H9 (cell line): Measurements from ENCODE around the gene TRIM75. TPM values are rescaled to one million over a fixed set of nuclear protein-coding genes. Genes with fewer than 3 reads are reported as not detected.
"Not testable (repeated sequence)": the region's sequence is repeated elsewhere in the genome, so short reads cannot be mapped to it uniquely, and the experiment has no call there.

Experiments used
- DNase-seq: peaks from one replicate; pipeline ENCODE4 v3.0.0-alpha.2; 2017
- H2AFZ ChIP-seq: one replicate; pipeline ENCODE4 v1.6.1; 2013; ENCODE audit warnings: mild to moderate bottlenecking, low read length, control low read depth, moderate library complexity
- H2AK5ac ChIP-seq: 2 replicates; pipeline ENCODE4 v1.6.1; 2013; ENCODE audit warnings: low read length, control low read depth, mixed read lengths; ENCODE audit not compliant: insufficient read length
- H2BK120ac ChIP-seq: one replicate; pipeline ENCODE4 v1.6.1; 2013; ENCODE audit warnings: low read depth, mild to moderate bottlenecking, low read length, control low read depth, inconsistent platforms; ENCODE audit not compliant: poor library complexity, severe bottlenecking
- H2BK12ac ChIP-seq: 2 replicates; pipeline ENCODE4 v1.6.1; 2013; ENCODE audit warnings: low read length, control low read depth, mixed read lengths, low read depth; ENCODE audit not compliant: insufficient read length
- H2BK15ac ChIP-seq: 2 replicates; pipeline ENCODE4 v1.6.1; 2013; ENCODE audit warnings: low read depth, low read length, control low read depth
- H2BK20ac ChIP-seq: one replicate; pipeline ENCODE4 v1.6.1; 2013; ENCODE audit warnings: low read depth, mild to moderate bottlenecking, low read length, control low read depth, inconsistent platforms; ENCODE audit not compliant: poor library complexity, severe bottlenecking
- H2BK5ac ChIP-seq: 2 replicates; pipeline ENCODE4 v1.6.1; 2013; ENCODE audit warnings: low read length, control low read depth, mixed read lengths; ENCODE audit not compliant: insufficient read length
- H3K14ac ChIP-seq: 2 replicates; pipeline ENCODE4 v1.6.1; 2013; ENCODE audit warnings: low read length, control low read depth; ENCODE audit not compliant: insufficient read depth
- H3K18ac ChIP-seq: 2 replicates; pipeline ENCODE4 v1.6.1; 2013; ENCODE audit warnings: low read depth, mild to moderate bottlenecking, mixed read lengths, low read length, control low read depth; ENCODE audit not compliant: insufficient read length
- H3K23ac ChIP-seq: 2 replicates; pipeline ENCODE4 v1.6.1; 2013; ENCODE audit warnings: low read length, control low read depth, mixed read lengths, low read depth; ENCODE audit not compliant: insufficient read length
- H3K23me2 ChIP-seq: 2 replicates; pipeline ENCODE4 v1.6.1; 2013; ENCODE audit warnings: low read depth, mild to moderate bottlenecking, mixed read lengths, low read length, control low read depth; ENCODE audit not compliant: insufficient read length, poor library complexity, severe bottlenecking
- H3K27ac ChIP-seq: 2 replicates; pipeline ENCODE4 v1.5.1; 2013; ENCODE audit warnings: low read length, control low read depth, mixed read lengths, low read depth; ENCODE audit not compliant: insufficient read length
- H3K27me3 ChIP-seq: 2 replicates; pipeline ENCODE4 v1.6.1; 2013; ENCODE audit warnings: low read length, control low read depth, inconsistent platforms; ENCODE audit not compliant: insufficient read depth
- H3K4ac ChIP-seq: 2 replicates; pipeline ENCODE4 v1.6.1; 2013; ENCODE audit warnings: low read depth, mild to moderate bottlenecking, control low read depth, inconsistent platforms, low read length, moderate library complexity
- H3K4me1 ChIP-seq: 2 replicates; pipeline ENCODE4 v1.6.1; 2013; ENCODE audit warnings: low read length, control low read depth, inconsistent platforms; ENCODE audit not compliant: insufficient read depth
- H3K4me2 ChIP-seq: 2 replicates; pipeline ENCODE4 v1.6.1; 2013; ENCODE audit warnings: low read length, control low read depth, mixed read lengths; ENCODE audit not compliant: insufficient read length, insufficient read depth
- H3K56ac ChIP-seq: 2 replicates; pipeline ENCODE4 v1.6.1; 2013; ENCODE audit warnings: low read depth, mild to moderate bottlenecking, mixed read lengths, low read length, control low read depth; ENCODE audit not compliant: insufficient read length
- H3K79me1 ChIP-seq: 2 replicates; pipeline ENCODE4 v1.6.1; 2013; ENCODE audit warnings: low read depth, mild to moderate bottlenecking, moderate library complexity, low read length, control low read depth, inconsistent platforms; ENCODE audit not compliant: insufficient read depth, poor library complexity, severe bottlenecking
- H3K79me2 ChIP-seq: 2 replicates; pipeline ENCODE4 v1.6.1; 2013; ENCODE audit warnings: low read length, control low read depth, inconsistent platforms; ENCODE audit not compliant: insufficient read depth
- H3K9ac ChIP-seq: 2 replicates; pipeline ENCODE4 v1.6.1; 2013; ENCODE audit warnings: low read length, control low read depth, mixed read lengths; ENCODE audit not compliant: insufficient read length; ENCODE audit errors: extremely low read depth
- H3K9me3 ChIP-seq: one replicate; pipeline ENCODE4 v1.6.1; 2013; ENCODE audit warnings: low read depth, low read length, inconsistent platforms; ENCODE audit not compliant: control insufficient read depth
- H3T11ph ChIP-seq: one replicate; pipeline ENCODE4 v1.6.1; 2013; ENCODE audit warnings: mild to moderate bottlenecking, low read length, control low read depth, inconsistent platforms
- H4K20me1 ChIP-seq: one replicate; pipeline ENCODE4 v1.6.1; 2013; ENCODE audit not compliant: control insufficient read depth, insufficient read length, insufficient read depth
- H4K5ac ChIP-seq: 2 replicates; pipeline ENCODE4 v1.6.1; 2013; ENCODE audit warnings: low read depth, mild to moderate bottlenecking, mixed read lengths, low read length, control low read depth; ENCODE audit not compliant: insufficient read length
- H4K8ac ChIP-seq: replicated peaks from 2 replicates; pipeline ENCODE4 v1.6.1; 2013; ENCODE audit warnings: low read length, control low read depth, mixed read lengths, low read depth; ENCODE audit not compliant: insufficient read length
- H4K91ac ChIP-seq: 2 replicates; pipeline ENCODE4 v1.6.1; 2013; ENCODE audit warnings: low read depth, mild to moderate bottlenecking, moderate library complexity, mixed read lengths, low read length, control low read depth; ENCODE audit not compliant: insufficient read length
- H3K27ac Mint-ChIP-seq, 3 experiments: 2 replicates in 2 of 3; 3 replicates in 1 of 3; pipeline ENCODE4 v1.8.0; 2020 to 2021; ENCODE audit warnings: mixed read lengths in 3 of 3, mild to moderate bottlenecking in 1 of 3, moderate library complexity in 1 of 3
- H3K27me3 Mint-ChIP-seq: 2 replicates; pipeline ENCODE4 v1.8.0; 2021; ENCODE audit warnings: low read depth, mild to moderate bottlenecking, moderate library complexity, mixed read lengths
- H3K36me3 Mint-ChIP-seq, 3 experiments: 2 replicates in 2 of 3; 3 replicates in 1 of 3; pipeline ENCODE4 v1.8.0; 2020 to 2021; ENCODE audit warnings: low read depth in 3 of 3, mixed read lengths in 3 of 3; ENCODE audit not compliant: insufficient read depth in 1 of 3
- H3K4me1 Mint-ChIP-seq, 2 experiments: 2 replicates each; pipeline ENCODE4 v1.8.0; 2020; ENCODE audit warnings: mixed read lengths in 2 of 2
- H3K4me3 Mint-ChIP-seq, 2 experiments: 2 replicates in 1 of 2; 3 replicates in 1 of 2; pipeline ENCODE4 v1.8.0; 2020 to 2021; ENCODE audit warnings: mild to moderate bottlenecking in 2 of 2, mixed read lengths in 2 of 2, moderate library complexity in 1 of 2
- H3K9me3 Mint-ChIP-seq, 2 experiments: 2 replicates in 1 of 2; 3 replicates in 1 of 2; pipeline ENCODE4 v1.8.0; 2020; ENCODE audit warnings: mild to moderate bottlenecking in 2 of 2, mixed read lengths in 2 of 2, moderate library complexity in 1 of 2
- WGBS: extraction: QIAGEN DNeasy Blood & Tissue Kit; methylation state at CpG from one replicate; pipeline ENCODE4 v1.1.7; 2013; ENCODE audit warnings: missing lambda C conversion rate, low lambda C conversion rate, mixed read lengths; ENCODE audit not compliant: insufficient read length; ENCODE audit errors: extremely low coverage; 5-methylcytosine and 5-hydroxymethylcytosine counted together
- total RNA-seq: library from RNA; stranded (reverse); gene quantifications from 2 replicates; pipeline ENCODE4 v1.2.1, GENCODE V29; 2021
- TF ChIP-seq, protein P1 (sequence below): fragments of 200-600 bp; sonication (generic); conservative IDR thresholded peaks from 3 replicates; pipeline ENCODE4 v1.8.0; 2021; ENCODE audit warnings: antibody characterized with exemption, mild to moderate bottlenecking

Gene TRIM75
- total RNA-seq, 1 experiment from 2014 or later = not detected

DNA sequence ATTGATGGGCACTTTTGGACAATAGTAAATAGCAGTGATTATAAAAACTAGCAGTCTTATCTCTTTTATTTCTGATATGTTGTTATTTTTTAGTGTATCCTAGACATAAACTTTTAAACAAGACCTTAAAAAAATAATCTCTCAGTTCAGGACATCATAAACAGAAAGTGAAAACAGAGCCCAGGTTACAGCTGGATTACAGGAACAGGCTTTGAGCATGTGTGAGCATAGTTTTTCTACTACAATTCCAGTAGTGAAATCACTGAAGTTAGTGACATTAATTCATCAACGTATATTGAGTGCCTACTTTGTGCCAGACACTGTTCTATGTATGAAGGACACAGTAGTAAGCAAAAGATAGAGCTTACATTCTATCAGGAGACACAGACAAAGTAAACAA, 16.9 kb downstream of the TRIM75 start:
- Histone ChIP-seq H2BK20ac (no peak overlapping the region), H3K4ac (no peak overlapping the region), H3K4me1 (no peaks in the 10 kb centered on the region), H3K79me2 (no peaks in the 10 kb centered on the region), H3K23ac (no peak overlapping the region), H3K27me3 (no peaks in the 10 kb centered on the region), H3K79me1 (no peaks in the 10 kb centered on the region), H3K27ac (no peak overlapping the region), H3K9me3 (no peaks in the 10 kb centered on the region), H2AFZ (no peak overlapping the region), H3K56ac (no peak overlapping the region), H3K9ac (no peak overlapping the region), H4K5ac (no peak overlapping the region), H4K20me1 (no peaks in the 10 kb centered on the region), H3K4me2 (no peak overlapping the region), H2AK5ac (no peak overlapping the region), H4K91ac (no peak overlapping the region), H3K18ac (no peak overlapping the region), H3T11ph (no peak overlapping the region), H3K23me2 (no peaks in the 10 kb centered on the region), H2BK120ac (no peak overlapping the region), H2BK5ac (no peak overlapping the region), H2BK15ac (no peak overlapping the region), H4K8ac (no peak overlapping the region), H2BK12ac (no peak overlapping the region), H3K14ac (no peak overlapping the region)
- Mint-ChIP-seq H3K4me1 (peaks cover 13 to 15% of the 10 kb centered on the region in 2 experiments), H3K27ac (peak overlapping the region in 1 of 3 experiments; percentile 7; a peak in 1 of 7 replicates), H3K36me3 (no peaks in the 10 kb centered on the region), H3K9me3 (no peaks in the 10 kb centered on the region), H3K4me3 (no peak overlapping the region), H3K27me3 (no peaks in the 10 kb centered on the region)
- TF ChIP-seq, protein P1, sequence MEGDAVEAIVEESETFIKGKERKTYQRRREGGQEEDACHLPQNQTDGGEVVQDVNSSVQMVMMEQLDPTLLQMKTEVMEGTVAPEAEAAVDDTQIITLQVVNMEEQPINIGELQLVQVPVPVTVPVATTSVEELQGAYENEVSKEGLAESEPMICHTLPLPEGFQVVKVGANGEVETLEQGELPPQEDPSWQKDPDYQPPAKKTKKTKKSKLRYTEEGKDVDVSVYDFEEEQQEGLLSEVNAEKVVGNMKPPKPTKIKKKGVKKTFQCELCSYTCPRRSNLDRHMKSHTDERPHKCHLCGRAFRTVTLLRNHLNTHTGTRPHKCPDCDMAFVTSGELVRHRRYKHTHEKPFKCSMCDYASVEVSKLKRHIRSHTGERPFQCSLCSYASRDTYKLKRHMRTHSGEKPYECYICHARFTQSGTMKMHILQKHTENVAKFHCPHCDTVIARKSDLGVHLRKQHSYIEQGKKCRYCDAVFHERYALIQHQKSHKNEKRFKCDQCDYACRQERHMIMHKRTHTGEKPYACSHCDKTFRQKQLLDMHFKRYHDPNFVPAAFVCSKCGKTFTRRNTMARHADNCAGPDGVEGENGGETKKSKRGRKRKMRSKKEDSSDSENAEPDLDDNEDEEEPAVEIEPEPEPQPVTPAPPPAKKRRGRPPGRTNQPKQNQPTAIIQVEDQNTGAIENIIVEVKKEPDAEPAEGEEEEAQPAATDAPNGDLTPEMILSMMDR = no peak
- no peak for DNase-seq
- no CpG with 5 or more reads among the region's 1 CpG for WGBS

DNA sequence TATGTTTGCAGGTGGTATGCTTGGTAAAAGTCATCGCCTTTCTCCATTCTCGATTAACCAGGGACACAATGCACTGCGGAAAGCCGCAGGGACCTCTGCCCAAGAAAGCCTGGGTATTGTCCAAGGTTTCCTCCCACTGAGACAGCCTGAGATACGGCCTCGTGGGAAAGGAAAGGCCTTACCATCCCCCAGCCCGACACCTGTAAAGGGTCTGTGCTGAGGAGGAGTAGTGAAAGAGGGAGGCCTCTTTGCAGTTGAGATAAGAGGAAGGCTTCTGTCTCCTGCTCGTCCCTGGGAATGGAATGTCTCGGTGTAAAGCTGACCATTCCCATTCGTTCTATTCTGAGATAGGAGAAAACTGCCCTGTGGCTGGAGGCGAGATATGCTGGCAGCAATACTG, 19.7 kb downstream of the TRIM75 start:
- H3K79me1 ChIP-seq, H4K5ac ChIP-seq, H4K8ac ChIP-seq, H4K20me1 ChIP-seq, DNase-seq, H3K18ac ChIP-seq, H2BK5ac ChIP-seq, H3K27me3 ChIP-seq, H3K56ac ChIP-seq, H3K27me3 Mint-ChIP-seq, H3K27ac ChIP-seq, H3K4me3 Mint-ChIP-seq, H3K9ac ChIP-seq, H2BK15ac ChIP-seq, H3K4me1 ChIP-seq, H2AK5ac ChIP-seq, H4K91ac ChIP-seq, H2AFZ ChIP-seq, H3K23ac ChIP-seq, H3K36me3 Mint-ChIP-seq, H3K9me3 Mint-ChIP-seq, H3K14ac ChIP-seq, H3K27ac Mint-ChIP-seq, H2BK120ac ChIP-seq, H3K79me2 ChIP-seq, H3K23me2 ChIP-seq, H3K4ac ChIP-seq, H2BK20ac ChIP-seq, H3K4me2 ChIP-seq, H3T11ph ChIP-seq, H2BK12ac ChIP-seq, H3K9me3 ChIP-seq: not testable (repeated sequence)
- peaks cover 13 to 15% of the 10 kb centered on the region in 2 experiments for H3K4me1 Mint-ChIP-seq
- WGBS = no CpG with 5 or more reads among the region's 11 CpGs
